Heart left ventricle (tissue), 16 donors: ENCODE results near the gene TMEM128. TPM values are rescaled to one million over a fixed set of nuclear protein-coding genes. Genes with fewer than 3 reads are reported as not detected.
"Not testable (repeated sequence)": the region's sequence is repeated elsewhere in the genome, so short reads cannot be mapped to it uniquely, and the experiment has no call there.

Experiments used
- ATAC-seq, 4 donors: fragments of 200-7000 bp; cut with Tn5 transposase; one replicate each; pipeline ENCODE4 v1.9.1; 2020 to 2022; ENCODE audit warnings: moderate library complexity in 4 of 4, mild to moderate bottlenecking in 3 of 4, moderate number of reproducible peaks in 1 of 4
- DNase-seq, 5 donors: peaks; one replicate each; pipeline ENCODE4 v3.0.0-alpha.2; 2020
- H3K27ac ChIP-seq, 12 donors: fragments of 200-600 bp; sonication (generic) in 4 of 12; one replicate each; pipeline versions ENCODE4 v1.5.0 to v1.8.0; 2016 to 2022; ENCODE audit warnings: mild to moderate bottlenecking in 2 of 12
- H3K27me3 ChIP-seq, 9 donors: fragments of 200-600 bp; sonication (generic) in 2 of 9; one replicate each; pipeline versions ENCODE4 v1.5.1 to v1.8.0; 2016 to 2022; ENCODE audit warnings: mild to moderate bottlenecking in 3 of 9
- H3K36me3 ChIP-seq, 9 donors: fragments of 200-600 bp; sonication (generic) in 2 of 9; one replicate each; pipeline versions ENCODE4 v1.5.0 to v1.8.0; 2018 to 2022; ENCODE audit warnings: mild to moderate bottlenecking in 2 of 9
- H3K4me1 ChIP-seq, 12 donors: fragments of 200-600 bp; sonication (generic) in 4 of 12; one replicate each; pipeline versions ENCODE4 v1.5.0 to v1.8.0; 2016 to 2022; ENCODE audit warnings: mild to moderate bottlenecking in 3 of 12
- H3K4me3 ChIP-seq, 12 donors: fragments of 200-600 bp; sonication (generic) in 4 of 12; one replicate each; pipeline versions ENCODE4 v1.5.0 to v1.8.0; 2017 to 2022; ENCODE audit warnings: mild to moderate bottlenecking in 9 of 12, moderate library complexity in 4 of 12
- H3K9me3 ChIP-seq, 12 donors: fragments of 200-600 bp; sonication (generic) in 4 of 12; one replicate each; pipeline versions ENCODE4 v1.5.0 to v1.8.0; 2016 to 2022; ENCODE audit warnings: mild to moderate bottlenecking in 1 of 12
- POLR2A ChIP-seq, 2 donors: fragments of 450-650 bp; IDR thresholded peaks; one replicate each; pipeline ENCODE4 v1.6.1; 2017; ENCODE audit warnings: antibody characterized with exemption in 2 of 2, mild to moderate bottlenecking in 2 of 2, moderate library complexity in 2 of 2
- WGBS, 4 donors: extraction: QIAGEN DNeasy Blood & Tissue Kit in 2 of 4; methylation state at CpG; one replicate each; pipeline versions ENCODE4 v1.1.5 to v1.1.7; 2013 to 2018; 5-methylcytosine and 5-hydroxymethylcytosine counted together
- intact Hi-C, 10 donors: fragments of 100-400 bp; cut with DNase I; formaldehyde crosslinking; loops; one replicate each; pipeline versions ENCODE4 v1.11.1 to v1.14.2; 2022
- polyA plus RNA-seq, 2 donors: library from polyadenylated mRNA; stranded (reverse); fragments of 200-250 nt; gene quantifications; one replicate each; pipeline ENCODE4 v1.2.3, GENCODE V29; 2013
- total RNA-seq, 9 donors: library from RNA; depleted of rRNA in 2 of 9; stranded (reverse); fragments of >200 nt in 2 of 9; fragmentation: NEBNext Ultra II Directional in 3 of 9; extraction: Animal tissue kit (Norgen Biotek cat#: 25700) in 3 of 9; gene quantifications; one replicate each; pipeline versions ENCODE4 v1.1.0 to v1.2.4, GENCODE V29; 2016 to 2023
- TF ChIP-seq, protein P1 (sequence below), 12 donors: fragments of 200-600 bp; sonication (generic) in 4 of 12; IDR thresholded peaks; one replicate each; pipeline versions ENCODE4 v1.5.0 to v1.8.0; 2018 to 2022; ENCODE audit warnings: antibody characterized with exemption in 12 of 12, mild to moderate bottlenecking in 5 of 12
- donor health status: ischemic (EF 13 %, LVEDD 7.1; RV severe dilation, severe dysfunction).
- donor health status: healthy with polysubstance abuse.
- donor health status: DM: no; HTN: yes; CAD: no.
- donor health status: DM: no; HTN: no; CAD: no.
- donor health status: ischemic (EF 25% LVEDD 6.9; RV normal size, moderate dysfunction).
- donor health status: ischemic (EF 25% LVEDD 5.7; RV mildly dilated, moderate dysfunction).
- donor health status: healthy.
- donor health status: DM: yes; HTN: yes; CAD: no.
- donor health status: ischemic (EF 35%, LVEDD 5.7; RV mildly dilated, moderate dysfunction).
- donor health status: nonischemic (EF 11% LVEDD 7.7; RV severe dilation, severe dysfunction).
- donor health status: DM: yes; HTN: yes; CAD: no.
- donor health status: PGD.
- donor health status: ischemic (EF 29% LVEDD 5.4; RV normal size, mild dysfunction).
- donor health status: nonischemic (EF 23%, LVEDD 6.1; RV moderate dilation, normal function).

TMEM128 gene
- total and polyA plus RNA-seq, 11 donors, result 5.1 to 15.5 (median 12.2) TPM

GRCh38 chr4:4268776-4269175 lies 20.8 kb upstream of the TMEM128 start:
- Histone ChIP-seq H3K36me3 (peaks cover 0 to 73% (median 53%) of the 10 kb centered on the region in 9 donors), H3K27ac (peak overlapping the region in 1 of 12 donors; percentile 90), H3K4me1 (peaks cover 0 to 52% (median 0%) of the 10 kb centered on the region in 12 donors), H3K9me3 (no peaks in the 10 kb centered on the region), H3K27me3 (no peaks in the 10 kb centered on the region), H3K4me3 (peak overlapping the region in 1 of 12 donors; percentile 18)
- intact Hi-C loops, result no loop called here
- peak in 1 of 4 donors; percentile 28 for ATAC-seq
- WGBS, 4 donors, result 78 to 100% (median 95%) methylated on average over 1 of the region's 1 CpG
- TF ChIP-seq, protein P1, sequence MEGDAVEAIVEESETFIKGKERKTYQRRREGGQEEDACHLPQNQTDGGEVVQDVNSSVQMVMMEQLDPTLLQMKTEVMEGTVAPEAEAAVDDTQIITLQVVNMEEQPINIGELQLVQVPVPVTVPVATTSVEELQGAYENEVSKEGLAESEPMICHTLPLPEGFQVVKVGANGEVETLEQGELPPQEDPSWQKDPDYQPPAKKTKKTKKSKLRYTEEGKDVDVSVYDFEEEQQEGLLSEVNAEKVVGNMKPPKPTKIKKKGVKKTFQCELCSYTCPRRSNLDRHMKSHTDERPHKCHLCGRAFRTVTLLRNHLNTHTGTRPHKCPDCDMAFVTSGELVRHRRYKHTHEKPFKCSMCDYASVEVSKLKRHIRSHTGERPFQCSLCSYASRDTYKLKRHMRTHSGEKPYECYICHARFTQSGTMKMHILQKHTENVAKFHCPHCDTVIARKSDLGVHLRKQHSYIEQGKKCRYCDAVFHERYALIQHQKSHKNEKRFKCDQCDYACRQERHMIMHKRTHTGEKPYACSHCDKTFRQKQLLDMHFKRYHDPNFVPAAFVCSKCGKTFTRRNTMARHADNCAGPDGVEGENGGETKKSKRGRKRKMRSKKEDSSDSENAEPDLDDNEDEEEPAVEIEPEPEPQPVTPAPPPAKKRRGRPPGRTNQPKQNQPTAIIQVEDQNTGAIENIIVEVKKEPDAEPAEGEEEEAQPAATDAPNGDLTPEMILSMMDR (IDR thresholded peaks at IDR 0.05), result no peak
- TF ChIP-seq POLR2A (IDR thresholded peaks at IDR 0.05), result no peak
- no peak for DNase-seq

- no peak overlapping the region for H3K4me3 ChIP-seq
- ATAC-seq (no peak), DNase-seq (no peak)
- no peaks in the 10 kb centered on the region for H3K9me3 ChIP-seq
- peaks cover 0 to 65% (median 45%) of the 10 kb centered on the region in 9 donors for H3K36me3 ChIP-seq
- peaks cover 0 to 52% (median 0%) of the 10 kb centered on the region in 12 donors for H3K4me1 ChIP-seq
- peak overlapping the region in 1 of 12 donors; percentile 90 for H3K27ac ChIP-seq
- 84 to 91% (median 89%) methylated on average over 5 of the region's 5 CpGs for WGBS, 4 donors
- TF ChIP-seq, protein P1 (IDR thresholded peaks at IDR 0.05), result no peak
- TF ChIP-seq POLR2A (IDR thresholded peaks at IDR 0.05), result no peak
- H3K27me3 ChIP-seq, result no peaks in the 10 kb centered on the region
- intact Hi-C loops, result no loop called here
These were observed 20.0 kb upstream of the TMEM128 start for GRCh38 chr4:4267981-4268380.

- DNase-seq (no peak), ATAC-seq (peak in 2 of 4 donors; percentile 43 to 64)
- Histone ChIP-seq H3K4me3 (no peak overlapping the region), H3K27ac (peak overlapping the region in 1 of 12 donors; percentile 70), H3K9me3 (no peaks in the 10 kb centered on the region), H3K36me3 (no peaks in the 10 kb centered on the region), H3K27me3 (no peaks in the 10 kb centered on the region), H3K4me1 (peaks cover 0 to 17% (median 0%) of the 10 kb centered on the region in 12 donors)
- TF ChIP-seq, protein P1 (IDR thresholded peaks at IDR 0.05), result peak in 7 of 12 donors; percentile 13 to 48 (median 27)
- TF ChIP-seq POLR2A (IDR thresholded peaks at IDR 0.05), result no peak
- 65 to 82% (median 71%) methylated on average over 6 of the region's 6 CpGs for WGBS, 4 donors
- intact Hi-C loops, result no loop called here
These were observed 12.2 kb upstream of the TMEM128 start for GRCh38 chr4:4260185-4260751.

GRCh38 chr4:4259484-4260100 lies 11.6 kb upstream of the TMEM128 start:
- WGBS, 4 donors, result 56 to 60% (median 58%) methylated on average over 9 of the region's 9 CpGs

DNA sequence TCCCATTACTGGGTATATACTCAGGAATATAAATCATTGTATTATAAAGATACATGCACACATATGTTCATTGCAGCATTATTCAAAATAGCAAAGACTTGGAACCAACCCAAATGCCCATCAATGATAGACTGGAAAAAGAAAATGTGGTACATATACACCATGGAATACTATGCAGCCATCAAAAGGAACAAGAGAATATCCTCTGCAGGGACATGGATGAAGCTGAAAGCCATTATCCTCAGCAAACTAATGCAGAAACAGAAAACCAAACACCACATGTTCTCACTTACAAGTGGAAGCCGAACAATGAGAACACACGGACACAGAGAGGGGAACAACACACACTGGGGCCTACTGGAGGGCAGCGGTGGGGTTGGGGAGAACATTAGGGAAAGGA lies 9.7 kb upstream of the TMEM128 start:
- not testable (repeated sequence) for H3K27ac ChIP-seq, ATAC-seq, H3K9me3 ChIP-seq, H3K36me3 ChIP-seq, H3K27me3 ChIP-seq, DNase-seq, H3K4me3 ChIP-seq
- intact Hi-C loops, result loop anchor here in 2 of 10 donors (2.0 to 10.0 kb wide), 2 partner anchors 77 to 167 kb away; no protein-coding TSS in a partner anchor
- peaks cover 0 to 20% (median 0%) of the 10 kb centered on the region in 12 donors for H3K4me1 ChIP-seq
- 81 to 98% (median 83%) methylated on average over 3 of the region's 3 CpGs for WGBS, 4 donors

More at GRCh38 chr4:4259484-4260100, 11.6 kb upstream of the TMEM128 start:
- intact Hi-C loops, result loop anchor here in 1 of 10 donors (10.0 kb wide), 1 partner anchor 165 kb away; no protein-coding TSS in a partner anchor
- Histone ChIP-seq H3K27me3 (no peaks in the 10 kb centered on the region), H3K4me1 (peaks cover 0 to 17% (median 0%) of the 10 kb centered on the region in 12 donors), H3K4me3 (no peak overlapping the region), H3K9me3 (no peaks in the 10 kb centered on the region), H3K36me3 (no peaks in the 10 kb centered on the region), H3K27ac (peak overlapping the region in 1 of 12 donors; percentile 70)
- ATAC-seq (no peak), DNase-seq (no peak)
- no peak for TF ChIP-seq POLR2A (IDR thresholded peaks at IDR 0.05)
- TF ChIP-seq, protein P1 (IDR thresholded peaks at IDR 0.05), result no peak
